SH-SY5Y (cell line): ENCODE results near the gene CGB8.

Experiments used
- GATA2 ChIP-seq: IDR thresholded peaks from 2 replicates; pipeline ENCODE4 v1.6.1; 2011; ENCODE audit warnings: mild to moderate bottlenecking, low read depth, low read length
- GATA3 ChIP-seq: IDR thresholded peaks from 2 replicates; pipeline ENCODE4 v1.6.1; 2011; ENCODE audit warnings: low read depth, mild to moderate bottlenecking, low read length, moderate library complexity

DNA sequence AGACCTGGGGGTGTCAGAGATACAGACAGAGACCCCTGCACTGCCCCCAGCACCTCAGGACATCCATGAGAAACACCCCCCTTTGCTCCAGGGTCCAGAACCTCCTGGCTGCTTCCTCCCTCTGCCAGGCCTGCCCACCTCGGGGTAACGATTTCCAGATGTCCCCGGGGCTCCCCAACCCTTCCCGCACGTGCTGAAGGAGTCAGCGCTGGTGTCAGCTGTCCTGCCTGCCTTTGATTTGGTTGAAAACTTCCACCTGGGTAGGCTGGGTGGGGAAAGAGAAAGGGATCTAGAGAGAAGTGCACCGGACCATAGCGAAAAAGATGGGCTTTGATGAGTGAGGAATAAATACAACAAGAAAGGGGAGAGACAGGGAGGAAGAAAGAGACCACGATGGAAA is 10.1 kb upstream of the CGB8 start:
- TF ChIP-seq GATA3 (no peak), GATA2 (no peak)
